Fibroblast of skin of left quadriceps (primary cell): ENCODE results near the gene PRDM2.

Experiments used
- DNase-seq, 2 experiments: peaks; one replicate each; pipeline ENCODE4 v3.0.0-alpha.2; 2013; ENCODE audit warnings: low read depth in 2 of 2

Gene PRDM2

DNA sequence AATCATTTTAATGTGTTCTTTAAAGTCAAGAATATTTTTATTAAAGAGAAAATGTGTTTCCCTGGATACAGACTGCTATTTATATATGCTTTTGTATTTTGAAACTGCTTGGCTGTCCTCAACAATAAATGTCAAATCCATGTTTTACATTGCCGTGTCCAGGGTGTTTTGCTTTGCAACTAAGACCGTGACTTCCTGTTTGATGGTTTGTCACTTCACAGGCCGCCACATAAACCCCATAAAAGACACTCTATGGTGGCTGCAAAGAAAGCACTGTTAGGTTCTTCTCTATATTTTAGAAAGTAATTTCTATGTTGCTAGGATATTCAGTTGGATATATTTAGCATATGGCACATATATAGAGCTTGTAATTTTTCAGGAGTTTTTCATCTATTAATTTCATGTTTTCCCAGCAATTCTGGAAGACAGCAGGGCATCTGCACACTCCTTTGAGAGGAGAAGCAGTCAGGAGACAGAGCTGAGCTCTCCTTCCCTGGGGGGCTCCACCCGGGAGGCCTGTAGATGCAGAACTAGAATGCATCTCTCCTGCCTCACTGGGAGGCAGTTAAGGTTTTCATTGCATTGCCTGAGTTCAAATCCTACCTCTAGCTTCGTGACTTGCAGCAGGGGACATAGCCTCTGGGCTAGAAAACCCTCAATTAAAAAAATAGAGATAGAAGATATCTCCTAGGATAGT is 33.1 kb downstream of the PRDM2 start:
- DNase-seq, result no peak

DNA sequence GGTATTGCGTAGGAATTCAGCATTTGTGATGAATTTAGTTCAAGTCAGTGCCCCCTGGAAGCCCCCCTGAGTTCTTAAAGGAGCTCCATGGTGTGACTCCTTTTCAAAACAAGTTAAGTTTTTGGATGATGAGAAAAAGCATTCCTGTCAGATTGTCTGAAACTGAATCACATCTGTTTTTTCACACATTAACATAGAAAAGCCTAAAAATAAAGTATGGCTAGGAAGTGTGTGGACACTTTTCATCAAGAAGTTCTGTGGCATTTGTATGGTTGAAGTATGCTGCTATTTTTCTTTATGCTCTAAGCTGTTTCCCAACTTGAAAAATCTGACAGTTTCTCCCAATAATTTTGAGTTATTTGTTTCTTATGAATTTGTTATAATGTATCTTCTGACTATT is 33.7 kb downstream of the PRDM2 start:
- peak; percentile 27 to 33 for DNase-seq

DNA sequence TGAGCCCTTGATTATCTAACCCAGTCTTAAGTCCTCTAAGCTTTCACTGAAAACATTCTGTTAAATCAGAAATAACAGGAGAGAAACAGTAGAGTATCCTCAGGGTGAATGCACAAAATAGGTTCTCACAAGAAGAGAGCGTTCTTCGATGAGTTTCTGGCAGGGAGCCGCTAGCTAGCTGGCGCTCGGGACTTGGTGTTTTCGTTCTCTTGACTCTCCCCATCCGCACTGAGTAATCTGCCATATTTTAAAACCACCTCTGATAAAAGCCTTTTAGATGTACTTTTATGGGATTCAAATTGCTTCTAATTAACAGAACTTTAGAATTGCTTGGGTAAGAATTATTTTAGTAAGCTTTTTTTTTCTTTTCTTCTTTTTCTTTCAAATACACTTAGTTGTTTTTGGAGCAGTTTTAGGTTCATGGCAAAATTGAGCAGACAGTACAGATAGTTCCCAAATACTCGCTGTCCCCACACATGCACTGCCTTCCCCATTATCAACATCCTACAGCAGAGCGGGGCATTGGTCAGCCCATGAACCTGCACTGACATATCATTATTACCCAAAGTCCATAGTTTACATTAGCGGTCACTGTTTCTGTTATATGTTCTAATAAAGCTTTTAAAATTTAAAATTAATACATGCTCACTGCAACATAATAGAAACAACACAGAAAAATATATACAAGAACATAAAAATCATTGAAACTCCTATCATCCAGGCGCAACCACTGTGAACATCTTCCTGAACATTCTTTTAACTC is 35.4 kb downstream of the PRDM2 start:
- DNase-seq, result no peak

DNA sequence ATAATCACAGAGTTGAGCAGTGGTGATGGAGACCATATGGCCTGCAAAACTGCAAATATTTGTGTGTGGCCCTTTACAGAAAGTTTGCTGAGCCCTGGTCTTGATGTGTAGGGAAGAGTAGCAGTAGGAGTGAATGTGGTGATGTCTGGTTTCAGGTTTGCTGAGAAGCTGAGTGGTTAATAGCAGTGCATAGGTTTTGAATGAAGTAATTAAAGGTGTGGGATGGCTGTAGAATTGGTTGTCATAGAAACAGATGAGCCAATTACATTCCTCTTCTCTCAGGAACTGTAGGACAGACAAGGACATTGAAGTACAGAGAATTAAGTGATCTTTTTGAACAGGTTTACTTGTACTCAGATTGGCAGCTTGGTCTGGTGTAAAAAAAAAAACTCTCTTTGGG is 37.4 kb downstream of the PRDM2 start:
- no peak for DNase-seq

DNA sequence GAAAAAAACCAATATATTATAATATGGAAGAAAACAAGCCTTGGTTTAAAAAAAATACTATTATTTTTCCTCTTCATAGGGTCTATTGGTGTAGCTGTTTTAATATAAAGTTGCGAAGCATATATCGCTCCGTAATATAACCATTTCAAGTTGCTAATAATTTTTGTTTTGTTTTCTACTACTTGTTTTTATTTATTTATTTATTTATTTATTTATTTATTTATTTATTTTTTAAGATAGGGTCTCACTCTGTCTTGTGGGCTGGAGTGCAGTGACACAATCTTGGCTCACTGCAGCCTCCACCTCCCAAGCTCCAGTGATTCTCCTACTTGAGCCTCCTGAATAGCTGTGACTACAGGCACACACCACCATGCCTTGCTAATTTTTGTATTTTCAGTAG is 46.4 kb downstream of the PRDM2 start:
- no peak for DNase-seq

DNA sequence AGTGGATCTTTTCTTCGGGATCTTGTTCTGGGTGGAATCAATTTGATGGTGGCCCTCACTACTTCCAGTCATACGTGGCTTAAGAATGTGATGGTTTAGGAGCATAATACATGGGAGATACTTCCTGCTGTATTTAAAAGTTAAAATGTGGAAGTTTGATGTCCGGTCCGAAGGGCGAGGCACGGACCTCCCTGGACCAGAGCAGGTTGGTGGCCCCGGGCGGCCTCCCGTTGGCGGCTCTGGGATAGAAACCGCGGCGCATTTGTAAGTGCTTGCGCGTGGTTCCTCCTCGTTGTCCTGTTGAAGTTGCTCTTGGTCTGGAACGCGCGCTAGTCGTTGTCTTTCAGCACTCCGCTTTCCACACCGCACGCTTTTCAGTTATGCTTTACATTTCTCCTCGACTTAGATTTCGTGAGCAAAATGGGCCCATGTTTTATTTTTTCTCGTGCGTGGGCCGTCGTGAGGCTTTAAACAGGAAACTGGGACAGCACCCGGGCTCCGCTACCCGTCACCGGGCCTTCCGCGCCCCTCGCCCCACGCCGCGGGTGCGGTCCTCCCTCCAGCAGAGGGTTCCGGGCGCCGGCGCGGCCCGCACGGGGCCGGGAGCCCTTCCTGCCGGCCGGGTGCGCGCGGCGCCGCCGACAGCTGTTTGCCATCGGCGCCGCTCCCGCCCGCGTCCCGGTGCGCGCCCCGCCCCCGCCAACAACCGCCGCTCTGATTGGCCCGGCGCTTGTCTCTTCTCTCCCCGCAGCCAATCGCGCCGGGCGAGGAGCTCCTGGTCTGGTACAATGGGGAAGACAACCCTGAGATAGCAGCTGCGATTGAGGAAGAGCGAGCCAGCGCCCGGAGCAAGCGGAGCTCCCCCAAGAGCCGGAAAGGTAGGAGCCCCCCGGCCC is 48.9 kb downstream of the PRDM2 start:
- DNase-seq, result peak; percentile 94 to 95

DNA sequence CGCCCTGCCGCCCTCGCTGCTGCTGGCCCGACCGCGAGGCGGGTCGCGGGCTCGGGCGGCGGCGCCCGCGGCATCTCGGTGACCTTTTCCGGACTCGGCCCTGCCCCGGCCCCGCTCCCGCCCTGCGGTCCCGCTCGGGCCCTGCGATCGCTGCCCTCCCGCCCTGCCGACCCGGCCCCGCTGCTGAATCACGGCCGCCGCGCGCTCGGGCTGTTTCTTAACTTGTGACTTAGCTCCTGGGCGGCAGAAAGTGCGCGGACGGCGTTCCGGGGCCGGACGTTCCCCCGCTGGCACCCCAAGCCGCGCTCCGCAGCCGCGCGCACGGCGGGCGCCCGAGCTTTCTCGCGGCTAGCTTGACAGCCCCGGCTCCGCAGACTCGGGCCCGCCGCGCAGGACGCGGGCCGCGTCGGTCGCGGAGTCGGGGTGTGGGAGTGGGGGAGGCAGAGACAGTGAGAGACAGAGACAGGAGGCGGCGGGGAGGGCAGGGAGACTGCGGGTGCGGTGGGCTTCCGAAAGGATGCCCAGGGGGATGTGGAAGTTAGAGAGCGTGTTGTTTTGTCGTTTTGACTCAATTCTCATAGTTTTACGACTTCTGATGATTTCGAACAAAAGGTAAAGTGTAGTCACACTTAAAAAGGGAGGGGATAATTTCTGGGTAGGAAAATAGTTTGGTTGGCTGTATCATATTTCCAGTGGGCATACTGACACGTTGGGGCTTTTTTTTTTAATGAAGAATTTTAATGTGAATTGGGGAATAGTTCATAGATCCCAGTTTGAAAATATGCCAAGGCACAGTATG is 49.8 kb downstream of the PRDM2 start:
- no peak for DNase-seq

DNA sequence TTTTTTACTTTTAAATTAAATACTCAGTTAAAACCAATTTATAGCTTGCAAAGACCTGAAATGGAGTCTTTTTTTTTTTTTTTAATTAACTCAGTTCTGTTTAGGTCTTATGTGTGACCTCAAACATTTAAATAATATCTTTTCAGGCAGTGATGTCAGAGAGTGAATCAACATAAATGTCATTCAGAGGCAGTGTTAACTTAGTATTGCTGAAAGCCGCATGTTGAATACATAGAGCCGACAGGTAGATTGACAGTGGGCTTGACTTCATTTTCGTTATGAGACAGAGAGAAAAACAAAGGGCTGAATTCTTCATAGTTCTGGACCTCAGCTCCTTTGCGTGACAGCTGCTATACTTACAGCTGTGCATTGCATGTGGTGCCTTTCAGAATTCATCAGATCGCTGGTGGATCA is 51.5 kb downstream of the PRDM2 start:
- no peak for DNase-seq

DNA sequence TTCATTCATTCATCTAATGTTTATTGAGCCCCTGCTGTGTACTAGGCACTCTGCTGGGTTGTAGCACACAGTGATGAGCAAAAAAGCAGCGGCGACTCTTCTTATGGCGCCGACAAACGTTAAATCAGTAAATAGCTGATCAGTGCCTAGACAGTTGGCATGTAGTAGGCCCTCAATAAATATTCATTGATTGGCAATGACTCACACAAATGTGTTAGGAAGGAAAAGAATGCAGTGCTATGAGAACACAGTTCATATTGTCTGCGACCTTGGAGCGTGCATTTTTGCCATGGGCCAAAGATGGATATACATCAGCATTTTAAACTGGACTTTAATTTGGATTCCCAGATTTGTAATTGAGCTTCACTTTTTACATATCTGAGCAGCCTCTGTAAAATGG is 52.0 kb downstream of the PRDM2 start:
- DNase-seq, result no peak

DNA sequence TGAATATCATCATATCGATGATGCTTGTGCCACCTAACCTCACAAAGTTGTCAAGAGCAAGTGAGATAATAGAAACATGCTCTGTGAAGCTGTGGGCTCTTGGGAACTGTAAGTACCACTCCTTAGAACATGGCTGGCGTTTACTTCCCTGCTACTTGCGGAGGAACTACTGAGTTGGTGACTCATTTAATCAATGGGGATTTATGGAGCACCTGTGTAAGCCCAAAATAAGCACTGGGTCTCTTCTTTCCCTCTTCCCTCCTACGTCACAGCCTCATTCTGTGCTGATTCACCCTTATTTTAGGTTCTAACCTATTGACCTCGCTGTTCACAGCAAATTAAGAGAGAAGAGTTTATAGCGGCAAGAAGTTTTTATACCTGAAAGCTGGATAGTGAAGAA is 52.9 kb downstream of the PRDM2 start:
- no peak for DNase-seq

DNA sequence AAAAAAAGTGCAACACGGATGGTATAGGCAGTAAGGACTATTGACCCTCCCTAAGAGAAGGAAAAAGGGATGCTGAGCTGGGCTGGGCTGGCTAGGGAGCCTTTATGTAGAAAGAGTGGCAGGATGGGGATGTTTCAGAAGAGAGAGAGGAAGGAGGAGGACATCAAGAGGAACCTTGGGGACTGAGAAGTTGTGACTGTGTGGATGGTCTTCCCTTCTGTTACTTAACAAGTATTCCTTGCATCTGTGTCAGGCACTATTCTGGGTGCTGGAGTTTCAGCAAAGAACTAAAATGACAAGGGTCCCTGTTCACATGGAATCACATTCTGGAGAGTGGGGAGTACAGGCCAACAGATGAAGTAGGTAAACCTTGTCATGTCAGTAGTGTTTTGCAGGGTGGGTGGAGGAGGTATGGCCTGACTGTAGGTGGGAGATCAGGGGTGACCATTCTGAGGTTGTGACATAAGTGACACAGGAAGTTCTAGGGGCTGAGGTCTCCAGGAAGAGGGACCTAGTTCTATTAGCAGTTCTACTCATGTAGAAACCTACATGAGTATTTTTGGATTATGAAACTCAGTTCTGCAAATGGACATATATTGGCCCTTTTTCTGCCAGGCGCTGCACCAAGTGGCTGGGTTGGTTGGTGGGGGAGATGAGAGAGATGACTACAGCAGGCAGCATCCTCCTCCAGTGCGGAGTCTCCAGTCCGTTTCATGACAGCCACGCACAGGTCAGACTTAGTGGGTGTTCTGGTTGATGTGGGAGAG is 53.8 kb downstream of the PRDM2 start:
- no peak for DNase-seq

DNA sequence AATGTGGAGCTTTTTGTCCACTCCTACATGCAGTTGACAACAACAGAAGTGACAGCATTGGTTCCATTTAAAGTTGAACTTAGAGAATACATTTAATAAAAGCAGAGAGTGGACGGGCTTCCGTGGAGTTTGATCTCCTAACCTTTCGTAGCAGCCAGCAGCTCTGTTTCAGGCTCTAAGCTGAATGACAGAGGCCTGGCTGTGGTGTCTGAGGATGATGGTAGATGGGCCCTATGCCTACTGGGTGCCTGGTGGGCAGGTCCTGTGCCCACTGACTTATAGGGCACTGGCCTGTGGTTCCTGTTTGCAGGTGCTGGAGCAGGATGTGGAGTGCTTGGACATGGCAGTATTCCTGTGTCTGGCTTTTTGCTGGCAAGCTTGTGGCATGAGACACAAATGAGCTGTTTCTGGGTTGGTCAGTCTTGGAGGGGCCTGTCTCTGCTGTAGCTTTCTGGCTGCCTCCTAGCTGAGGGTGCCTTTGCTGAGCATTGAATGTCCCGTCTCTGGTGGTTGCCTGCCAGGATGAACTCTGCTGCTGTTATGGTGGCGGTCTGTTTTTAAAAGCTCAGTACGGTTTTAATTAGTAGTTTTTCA is 54.6 kb downstream of the PRDM2 start:
- no peak for DNase-seq

DNA sequence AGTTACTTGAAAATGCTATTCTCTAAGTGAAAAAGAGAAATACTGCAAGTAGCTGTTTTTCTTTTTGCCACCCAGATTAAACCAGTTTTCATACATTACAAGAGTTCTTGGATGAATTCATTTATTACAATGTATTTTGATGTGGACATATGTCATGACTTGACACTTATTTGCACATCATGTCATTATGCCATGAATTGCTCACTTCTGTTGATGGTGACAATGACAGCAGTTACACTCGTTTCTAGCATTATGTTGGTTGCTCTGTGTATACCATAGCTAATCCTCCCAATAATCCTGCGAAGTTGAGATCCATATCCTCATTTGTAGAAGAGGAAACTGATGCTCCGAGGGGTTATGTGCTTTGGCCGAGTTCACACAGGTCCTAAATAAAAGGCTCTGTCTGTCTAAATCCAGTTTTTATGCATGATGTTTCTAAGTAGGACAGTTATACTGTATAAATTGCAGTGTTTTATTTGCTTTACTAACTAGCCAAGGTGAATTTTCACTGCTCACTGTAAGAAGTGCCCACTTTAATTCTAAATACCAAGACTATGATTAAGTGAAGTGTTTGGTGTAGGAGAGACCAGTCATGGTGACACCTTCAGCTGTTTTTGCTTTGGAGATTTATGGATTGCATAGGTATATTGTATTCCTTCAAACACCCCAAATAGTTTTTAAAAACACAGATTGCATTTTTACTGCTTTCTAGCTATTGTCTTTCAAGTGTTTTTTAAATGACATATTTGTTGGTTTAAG is 56.7 kb downstream of the PRDM2 start:
- DNase-seq, result no peak

DNA sequence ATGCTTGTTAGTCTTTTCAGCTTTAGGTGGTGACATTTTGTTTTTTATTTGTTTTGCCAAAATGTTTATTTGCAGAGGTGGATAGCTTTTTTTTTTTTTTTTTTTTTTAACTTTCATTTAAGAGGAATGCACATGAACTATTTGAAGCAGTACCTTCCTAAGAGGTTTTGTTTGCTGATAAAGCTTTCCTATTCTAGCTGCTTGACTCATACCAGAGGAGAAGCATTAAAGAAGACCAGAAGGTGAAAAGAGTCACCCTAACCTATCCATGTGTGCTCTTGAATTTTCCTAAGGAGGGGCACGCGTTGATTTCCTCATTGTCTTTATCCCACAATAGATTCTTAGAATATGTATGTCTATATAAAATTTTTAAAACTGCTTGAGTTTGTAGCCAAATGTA is 57.7 kb downstream of the PRDM2 start:
- DNase-seq, result no peak

DNA sequence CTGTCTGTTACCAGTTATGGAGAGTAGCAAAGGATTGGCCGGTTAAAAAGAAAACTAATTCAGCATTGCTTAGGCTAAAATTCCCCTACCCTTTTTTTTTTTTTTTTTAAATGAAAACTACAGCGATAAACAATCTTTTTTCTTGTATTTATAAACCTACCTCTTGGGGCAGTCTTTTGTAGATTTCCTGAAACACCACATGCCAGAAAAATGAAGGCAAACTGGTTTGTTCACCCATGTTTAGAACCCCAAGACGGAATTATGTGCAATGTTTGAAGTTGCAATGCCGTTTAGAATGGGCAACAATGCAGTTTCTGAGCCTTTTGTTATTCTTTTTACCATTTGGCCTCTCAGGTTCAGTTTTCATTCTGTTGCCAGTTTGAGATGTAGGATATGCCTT is 59.1 kb downstream of the PRDM2 start:
- DNase-seq, result no peak

DNA sequence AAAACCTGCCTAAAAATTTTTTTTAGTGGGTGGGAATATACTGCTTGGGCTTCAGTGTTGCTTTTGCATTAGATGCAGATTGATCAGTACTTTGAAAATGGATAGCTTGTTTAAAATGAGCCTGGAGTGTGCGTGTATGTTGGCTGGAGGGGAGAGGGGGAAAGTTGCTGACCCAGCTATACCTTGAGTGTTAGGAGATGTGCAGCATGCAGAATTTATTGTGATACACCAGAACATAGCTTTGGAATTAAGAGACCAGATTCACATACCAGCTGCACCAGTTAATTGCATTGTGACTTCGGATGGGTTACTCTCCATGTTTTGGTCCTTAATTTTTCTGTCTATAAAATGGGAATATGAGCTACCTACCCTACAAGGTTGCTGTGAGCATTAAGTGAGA is 60.4 kb downstream of the PRDM2 start:
- no peak for DNase-seq

DNA sequence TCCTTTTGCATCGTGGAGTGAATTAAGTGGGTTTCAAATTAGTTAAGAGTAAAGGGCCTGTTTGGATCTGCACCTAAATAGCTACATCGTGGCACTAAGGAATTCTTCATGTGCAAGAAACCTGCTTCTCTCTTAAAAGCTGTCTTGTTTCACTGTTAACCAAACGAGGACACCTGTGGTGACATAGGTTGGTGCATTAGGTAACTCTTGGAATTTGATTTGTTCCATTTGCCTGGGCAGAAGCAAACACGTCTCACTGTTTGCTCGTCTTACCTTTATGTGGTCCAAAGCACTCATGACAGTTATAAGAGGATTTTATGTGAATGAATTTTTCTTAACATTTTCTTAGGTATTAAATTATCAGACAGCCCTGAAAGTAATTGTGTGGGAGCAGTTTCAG is 60.9 kb downstream of the PRDM2 start:
- DNase-seq, result no peak

DNA sequence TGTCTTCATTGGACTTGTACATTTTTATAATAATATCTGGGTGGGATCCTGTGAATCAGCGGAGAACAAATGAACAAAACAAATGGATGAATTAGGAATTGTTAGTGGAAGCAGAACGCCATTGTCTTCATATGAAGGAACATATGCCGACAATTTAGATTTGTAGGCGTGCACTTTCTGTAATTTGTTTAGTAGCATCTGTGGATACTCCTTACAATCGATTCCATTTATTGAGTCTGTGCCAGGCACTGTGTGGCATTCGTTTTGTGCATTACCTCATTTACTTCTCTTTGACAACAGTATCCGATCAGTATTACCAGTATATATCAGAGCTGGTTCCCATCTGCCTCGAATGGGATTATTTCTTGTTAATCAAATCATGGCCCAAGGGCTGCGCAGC is 61.9 kb downstream of the PRDM2 start:
- DNase-seq, result no peak

DNA sequence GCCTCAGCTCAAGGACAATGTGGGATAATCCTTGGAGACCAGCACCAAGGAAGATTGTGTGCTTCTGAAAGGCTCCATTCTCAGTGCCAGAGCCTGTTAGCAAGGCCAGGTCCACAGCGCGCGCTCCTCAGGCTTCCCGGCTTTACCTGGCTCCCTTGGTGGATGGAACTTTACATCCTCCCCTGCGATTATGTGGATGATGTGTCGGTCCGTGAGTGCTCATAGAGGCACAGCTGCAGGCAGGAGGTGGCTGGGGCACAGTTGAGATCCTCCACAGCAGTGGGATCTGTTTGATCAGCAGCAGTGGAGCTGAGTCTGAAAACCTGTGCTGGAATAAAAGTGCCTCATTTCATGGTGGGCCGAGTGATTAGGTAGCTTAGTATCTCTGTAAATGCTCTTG is 62.7 kb downstream of the PRDM2 start:
- DNase-seq, result no peak

DNA sequence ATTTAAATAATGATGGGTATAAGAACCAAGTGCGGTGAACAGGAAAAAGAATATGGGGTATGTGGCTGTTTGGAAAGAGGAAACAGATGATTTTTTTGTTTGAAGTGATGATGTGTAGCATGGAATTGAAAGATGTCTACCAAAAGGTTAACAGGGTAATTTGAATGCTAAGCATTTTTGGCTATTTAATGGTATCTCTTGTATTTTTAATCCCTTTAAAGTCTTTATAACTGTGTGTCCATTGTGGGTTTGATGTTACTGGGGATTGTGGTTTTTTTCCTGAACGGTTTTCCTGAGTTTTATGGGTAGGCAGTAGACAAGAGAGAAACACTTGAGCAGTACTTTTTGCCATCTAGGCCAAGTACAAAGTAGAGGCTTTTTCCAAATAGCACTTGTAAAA is 63.2 kb downstream of the PRDM2 start:
- no peak for DNase-seq
